ENCODE data around the gene SLC35E3. TPM values are rescaled to one million over a fixed set of nuclear protein-coding genes. Genes with fewer than 3 reads are reported as not detected.

Gene SLC35E3
- polyA plus RNA-seq, 2 of the 4 experiments (the other 2 are of a cell fraction): 5.1 to 22.1 TPM

DNA sequence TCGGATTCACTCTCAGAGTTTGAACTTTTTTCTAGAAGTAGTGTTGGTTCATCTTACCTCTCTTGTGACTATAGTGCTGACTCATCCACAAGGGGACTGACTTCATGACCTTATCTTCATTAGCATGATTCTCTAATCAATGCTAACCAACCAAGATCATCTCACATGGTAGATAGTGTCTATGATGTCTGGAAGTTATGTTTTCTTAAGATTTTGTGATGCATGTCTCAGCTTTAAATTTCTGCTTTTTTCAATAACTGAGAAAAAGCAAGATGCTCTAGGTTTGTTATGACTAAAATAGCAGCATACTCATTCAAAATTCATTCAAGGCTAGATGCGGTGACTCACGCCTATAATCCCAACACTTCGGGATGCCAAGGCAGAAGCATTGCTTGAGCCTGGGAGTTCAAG lies 12.3 kb upstream of the SLC35E3 start:
- H3K9me3 ChIP-seq: no peaks in the 10 kb centered on the region
- peaks cover 9% of the 10 kb centered on the region for H3K4me1 ChIP-seq
- ChIA-PET POLR2A (no interaction called here), CTCF (no interaction called here)
- H3K4me3 ChIP-seq: no peak overlapping the region
- no peak overlapping the region for H3K4me2 ChIP-seq
- peak in 1 of 2 experiments; percentile 20 for DNase-seq (ENCODE audit: low read depth in 1 of 2, low spot score in 1 of 2)
- WGBS (ENCODE audit: missing lambda C conversion rate): 64% methylated on average over 4 of the region's 4 CpGs
- H3K27ac ChIP-seq: peak overlapping the region in 1 of 2 experiments; percentile 17; a peak in 1 of 6 replicates
- TF ChIP-seq NFE2L2 (conservative IDR thresholded peaks at IDR 0.05; ENCODE audit: low read length) (peak; percentile 48; the same call in 1 of the 2 replicates), NR3C1 (IDR thresholded peaks at IDR 0.05) (no peak), MAFK (IDR thresholded peaks at IDR 0.05; ENCODE audit: partially characterized antibody) (peak; percentile 87), FOSL2 (IDR thresholded peaks at IDR 0.05) (no peak), FOSL2 (CRISPR knock-in tag; IDR thresholded peaks at IDR 0.05) (0 out of 2 replicates have a peak, but pooled peaks have one; percentile 36), SREBF2 (IDR thresholded peaks at IDR 0.05) (no peak)
- FAIRE-seq: no peak
- peak in 1 of 2 experiments; percentile 51; a peak in 2 of 6 replicates for ATAC-seq

DNA sequence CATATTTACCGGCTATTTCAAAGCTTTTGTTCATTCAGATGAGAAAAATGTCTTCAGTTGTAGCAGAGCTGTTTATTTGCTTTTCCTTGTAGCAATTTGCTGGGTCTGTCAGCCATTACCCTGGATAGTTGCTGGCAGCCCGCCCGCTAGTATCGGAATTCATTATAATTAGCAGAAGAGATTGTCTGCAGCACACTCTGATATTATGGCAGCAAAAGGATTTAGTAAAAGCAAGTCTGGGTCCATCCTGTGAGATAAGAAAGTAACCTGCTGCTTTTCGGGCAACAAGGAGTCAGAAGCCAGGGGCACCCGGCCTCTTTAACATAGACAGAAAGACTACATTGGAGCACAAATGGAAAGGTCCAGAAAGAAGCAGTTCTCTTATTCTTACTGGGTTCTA lies 6.1 kb upstream of the SLC35E3 start:
- Histone ChIP-seq H3K27ac (no peak overlapping the region), H3K9me3 (no peaks in the 10 kb centered on the region), H3K4me1 (no peaks in the 10 kb centered on the region), H3K4me2 (no peak overlapping the region), H3K4me3 (no peak overlapping the region)
- POLR2A ChIA-PET: interaction anchor here (0.6 kb wide), 1 partner anchor 86 kb away, joined by 4 read pairs; no protein-coding TSS in a partner anchor
- ATAC-seq (no peak), DNase-seq (ENCODE audit: low read depth in 1 of 2, low spot score in 1 of 2) (no peak), FAIRE-seq (no peak)
- TF ChIP-seq ZNF302 (CRISPR knock-in tag; IDR thresholded peaks at IDR 0.05): no peak
- TF ChIP-seq ZSCAN20 (CRISPR knock-in tag; IDR thresholded peaks at IDR 0.05): no peak
- TF ChIP-seq NR3C1 (IDR thresholded peaks at IDR 0.05): no peak
- TF ChIP-seq POLR2A (IDR thresholded peaks at IDR 0.05; ENCODE audit: low read length): no peak
- no peak for TF ChIP-seq ESRRA (IDR thresholded peaks at IDR 0.05; ENCODE audit: borderline replicate concordance, low read length)
- no peak for TF ChIP-seq CBX8 (IDR thresholded peaks at IDR 0.05)
- no peak for TF ChIP-seq TP53 (CRISPR knock-in tag; IDR thresholded peaks at IDR 0.05)
- TF ChIP-seq, protein P1, sequence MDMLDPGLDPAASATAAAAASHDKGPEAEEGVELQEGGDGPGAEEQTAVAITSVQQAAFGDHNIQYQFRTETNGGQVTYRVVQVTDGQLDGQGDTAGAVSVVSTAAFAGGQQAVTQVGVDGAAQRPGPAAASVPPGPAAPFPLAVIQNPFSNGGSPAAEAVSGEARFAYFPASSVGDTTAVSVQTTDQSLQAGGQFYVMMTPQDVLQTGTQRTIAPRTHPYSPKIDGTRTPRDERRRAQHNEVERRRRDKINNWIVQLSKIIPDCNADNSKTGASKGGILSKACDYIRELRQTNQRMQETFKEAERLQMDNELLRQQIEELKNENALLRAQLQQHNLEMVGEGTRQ (IDR thresholded peaks at IDR 0.05): no peak
- TF ChIP-seq NPAS2 (CRISPR knock-in tag; IDR thresholded peaks at IDR 0.05; ENCODE audit: borderline replicate concordance): no peak
- no peak for TF ChIP-seq JUNB (IDR thresholded peaks at IDR 0.05)
- TF ChIP-seq, protein P2, sequence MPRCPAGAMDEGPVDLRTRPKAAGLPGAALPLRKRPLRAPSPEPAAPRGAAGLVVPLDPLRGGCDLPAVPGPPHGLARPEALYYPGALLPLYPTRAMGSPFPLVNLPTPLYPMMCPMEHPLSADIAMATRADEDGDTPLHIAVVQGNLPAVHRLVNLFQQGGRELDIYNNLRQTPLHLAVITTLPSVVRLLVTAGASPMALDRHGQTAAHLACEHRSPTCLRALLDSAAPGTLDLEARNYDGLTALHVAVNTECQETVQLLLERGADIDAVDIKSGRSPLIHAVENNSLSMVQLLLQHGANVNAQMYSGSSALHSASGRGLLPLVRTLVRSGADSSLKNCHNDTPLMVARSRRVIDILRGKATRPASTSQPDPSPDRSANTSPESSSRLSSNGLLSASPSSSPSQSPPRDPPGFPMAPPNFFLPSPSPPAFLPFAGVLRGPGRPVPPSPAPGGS (IDR thresholded peaks at IDR 0.05): no peak
- TF ChIP-seq JUN (IDR thresholded peaks at IDR 0.05): no peak
- TF ChIP-seq HDAC2 (IDR thresholded peaks at IDR 0.05): no peak
- no peak for TF ChIP-seq RCOR1 (IDR thresholded peaks at IDR 0.05; ENCODE audit: low read depth, low read length)
- TF ChIP-seq CHD4 (IDR thresholded peaks at IDR 0.05; ENCODE audit: borderline replicate concordance): no peak
- WGBS (ENCODE audit: missing lambda C conversion rate): 75% methylated on average over 6 of the region's 6 CpGs
- CTCF ChIA-PET: interaction anchor here (0.6 to 0.7 kb wide), 3 partner anchors 16 to 73 kb away, joined by 3 read pairs; no protein-coding TSS in a partner anchor

DNA sequence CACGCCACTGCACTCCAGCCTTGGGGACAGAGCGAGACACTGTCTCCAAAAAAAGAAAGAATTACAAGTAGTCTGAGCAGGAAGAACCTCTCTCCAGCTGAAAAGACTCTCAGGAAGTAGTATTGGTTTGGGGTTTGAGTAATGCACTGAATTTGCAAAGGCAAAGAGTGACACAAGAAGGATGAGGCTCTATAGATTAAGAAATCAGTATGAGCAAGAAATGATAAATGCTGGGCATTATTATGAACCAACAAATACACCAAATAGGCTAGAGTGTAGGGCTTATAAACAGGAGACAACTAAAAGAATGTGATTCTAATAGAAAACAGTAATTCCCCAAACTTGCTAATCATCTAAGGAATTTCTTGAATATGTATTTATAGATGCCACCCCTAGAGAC lies 2.6 kb upstream of the SLC35E3 start:
- Histone ChIP-seq H3K4me2 (no peak overlapping the region), H3K4me3 (no peak overlapping the region), H3K27ac (no peak overlapping the region), H3K9me3 (no peaks in the 10 kb centered on the region), H3K4me1 (peaks cover 13% of the 10 kb centered on the region)
- DNase-seq (ENCODE audit: low read depth in 1 of 2, low spot score in 1 of 2) (no peak), FAIRE-seq (no peak), ATAC-seq (no peak)
- POLR2A ChIA-PET: no interaction called here
- TF ChIP-seq ZC3H11A (IDR thresholded peaks at IDR 0.05): no peak
- TF ChIP-seq CHD2 (IDR thresholded peaks at IDR 0.05; ENCODE audit: low read length, partially characterized antibody): no peak
- CTCF ChIA-PET: no interaction called here
- 89% methylated on average over 2 of the region's 2 CpGs for WGBS (ENCODE audit: missing lambda C conversion rate)

Data from A549 (cell line).